Common myeloid progenitor, CD34-positive (primary cell): ENCODE measurements around the gene GNB1.

ENCODE experiments used
- CTCF ChIA-PET: fragments of 350-600 bp; sonication (Branson Sonifier 250); formaldehyde crosslinking; loops from one replicate; lab custom pipeline; 2021; ENCODE audit warnings: antibody characterized with exemption; lab: Charles Lee
- POLR2A ChIA-PET: fragments of 350-600 bp; sonication (Branson Sonifier 250); formaldehyde crosslinking; loops from one replicate; lab custom pipeline; 2021; ENCODE audit warnings: antibody characterized with exemption; lab: Charles Lee
- DNase-seq, 3 donors: peaks; one replicate each; pipeline versions ENCODE4 v3.0.0 to v3.0.0-alpha.2; 2013
- H3K27ac ChIP-seq, 2 experiments: 1 replicate in 1 of 2; 2 replicates in 1 of 2; pipeline ENCODE4 v1.7.0; 2013; ENCODE audit warnings: inconsistent platforms in 2 of 2, low read length in 2 of 2, mild to moderate bottlenecking in 2 of 2, low read depth in 1 of 2, moderate library complexity in 1 of 2; ENCODE audit not compliant: severe bottlenecking in 2 of 2, insufficient read depth in 1 of 2, poor library complexity in 1 of 2
- H3K27me3 ChIP-seq, 5 experiments: replicated peaks in 2 of 5; 1 replicate in 3 of 5; 2 replicates in 2 of 5; pipeline versions ENCODE4 v1.6.1 to v1.7.0; 2013; ENCODE audit warnings: low read length in 4 of 5, mild to moderate bottlenecking in 2 of 5, moderate library complexity in 2 of 5, inconsistent platforms in 1 of 5; ENCODE audit not compliant: insufficient read depth in 5 of 5, control insufficient read depth in 4 of 5
- H3K36me3 ChIP-seq, 4 experiments: 1 replicate in 2 of 4; 2 replicates in 2 of 4; pipeline versions ENCODE4 v1.6.1 to v1.7.0; 2013; ENCODE audit warnings: low read length in 3 of 4, control low read depth in 1 of 4, mild to moderate bottlenecking in 1 of 4; ENCODE audit not compliant: control insufficient read depth in 4 of 4, insufficient read depth in 4 of 4
- H3K4me1 ChIP-seq, 4 experiments: 1 replicate in 3 of 4; 2 replicates in 1 of 4; pipeline versions ENCODE4 v1.6.1 to v1.7.1; 2013; ENCODE audit warnings: low read length in 3 of 4, mild to moderate bottlenecking in 3 of 4, control low read depth in 1 of 4, inconsistent platforms in 1 of 4, moderate library complexity in 1 of 4; ENCODE audit not compliant: control insufficient read depth in 4 of 4, insufficient read depth in 4 of 4; ENCODE audit errors: control extremely low read depth in 1 of 4
- H3K4me3 ChIP-seq, 7 experiments: 1 replicate in 4 of 7; 2 replicates in 3 of 7; pipeline versions ENCODE4 v1.5.1 to v1.7.0; 2013; ENCODE audit warnings: mild to moderate bottlenecking in 7 of 7, low read length in 6 of 7, moderate library complexity in 6 of 7, inconsistent platforms in 2 of 7, low read depth in 2 of 7, control low read depth in 1 of 7; ENCODE audit not compliant: insufficient read depth in 4 of 7, control insufficient read depth in 1 of 7; ENCODE audit errors: extremely low read depth in 1 of 7
- H3K9me3 ChIP-seq, 5 experiments: 1 replicate in 4 of 5; 2 replicates in 1 of 5; pipeline versions ENCODE4 v1.6.1 to v1.7.1; 2013; ENCODE audit warnings: low read length in 4 of 5, mild to moderate bottlenecking in 2 of 5, inconsistent platforms in 1 of 5, low read depth in 1 of 5, moderate library complexity in 1 of 5; ENCODE audit not compliant: control insufficient read depth in 4 of 5, insufficient read depth in 2 of 5; ENCODE audit errors: control extremely low read depth in 1 of 5
- WGBS: methylation state at CpG from one replicate; pipeline ENCODE4 v1.1.5; 2013; ENCODE audit not compliant: insufficient coverage; 5-methylcytosine and 5-hydroxymethylcytosine counted together

GNB1 gene

GRCh38 chr1:1779691-1780597, 110.9 kb downstream of the GNB1 start:
- Histone ChIP-seq H3K4me1 (peaks cover 16 to 83% (median 75%) of the 10 kb centered on the region in 4 experiments), H3K4me3 (peak overlapping the region in 6 of 7 experiments; percentile 24 to 85 (median 51)), H3K27ac (peak overlapping the region; percentile 33 to 79), H3K36me3 (peaks cover 1 to 4% (median 4%) of the 10 kb centered on the region in 4 experiments), H3K9me3 (no peaks in the 10 kb centered on the region), H3K27me3 (no peaks in the 10 kb centered on the region)
- CTCF ChIA-PET: interaction anchor here (0.8 to 2.2 kb wide), 9 partner anchors 11 to 129 kb away, joined by 3 to 8 read pairs (median 4); no protein-coding TSS in a partner anchor
- peak; percentile 68 to 87 (median 82) for DNase-seq
- POLR2A ChIA-PET: interaction anchor here (0.9 to 1.4 kb wide), 2 partner anchors 65 to 129 kb away, joined by 4 to 5 read pairs; no protein-coding TSS in a partner anchor
- WGBS: 46% methylated on average over 13 of the region's 19 CpGs

- WGBS: 75% methylated on average over 6 of the region's 11 CpGs
- no peak for DNase-seq
- H3K4me3 ChIP-seq: peak overlapping the region; percentile 43 to 88 (median 84)
Measured at GRCh38 chr1:1779320-1779675, 111.6 kb downstream of the GNB1 start.

GRCh38 chr1:1778663-1779319, 112.1 kb downstream of the GNB1 start:
- H3K4me1 ChIP-seq: peaks cover 16 to 89% (median 75%) of the 10 kb centered on the region in 4 experiments
- H3K27ac ChIP-seq: peak overlapping the region in 1 of 2 experiments; percentile 79
- under 1% methylated on average over 45 of the region's 68 CpGs for WGBS
- ChIA-PET POLR2A (interaction anchor here (0.7 to 0.9 kb wide), 2 partner anchors 66 to 82 kb away, joined by 3 to 5 read pairs; no protein-coding TSS in a partner anchor), CTCF (interaction anchor here (1.1 to 2.2 kb wide), 4 partner anchors 21 to 130 kb away, joined by 4 to 6 read pairs (median 4); no protein-coding TSS in a partner anchor)
- no peaks in the 10 kb centered on the region for H3K36me3 ChIP-seq
- DNase-seq: peak; percentile 81 to 89 (median 88)
- no peaks in the 10 kb centered on the region for H3K9me3 ChIP-seq
- H3K4me3 ChIP-seq: peak overlapping the region; percentile 67 to 88 (median 84)
- no peaks in the 10 kb centered on the region for H3K27me3 ChIP-seq

More at GRCh38 chr1:1779320-1779675, 111.6 kb downstream of the GNB1 start:
- H3K27ac ChIP-seq: peak overlapping the region in 1 of 2 experiments; percentile 79
- H3K9me3 ChIP-seq: no peaks in the 10 kb centered on the region
- peaks cover 16 to 89% (median 75%) of the 10 kb centered on the region in 4 experiments for H3K4me1 ChIP-seq
- H3K36me3 ChIP-seq: no peaks in the 10 kb centered on the region
- ChIA-PET POLR2A (interaction anchor here (0.9 to 1.4 kb wide), 2 partner anchors 65 to 130 kb away, joined by 4 to 5 read pairs; no protein-coding TSS in a partner anchor), CTCF (interaction anchor here (1.1 to 2.2 kb wide), 5 partner anchors 10 to 130 kb away, joined by 4 to 8 read pairs (median 5); no protein-coding TSS in a partner anchor)
- no peaks in the 10 kb centered on the region for H3K27me3 ChIP-seq

- peak; percentile 46 to 65 (median 63) for DNase-seq
- Histone ChIP-seq H3K27me3 (no peaks in the 10 kb centered on the region), H3K36me3 (no peaks in the 10 kb centered on the region), H3K27ac (peak within 1 kb of the TSS; percentile 46 to 79), H3K9me3 (no peaks in the 10 kb centered on the region), H3K4me3 (peak within 1 kb of the TSS; percentile 67 to 88 (median 84)), H3K4me1 (peaks cover 16 to 84% (median 70%) of the 10 kb centered on the region in 4 experiments)
- POLR2A ChIA-PET: interaction anchor here (0.7 kb wide), 1 partner anchor 82 kb away, joined by 3 read pairs; no protein-coding TSS in a partner anchor
- 0% methylated on average over 90 of the region's 99 CpGs for WGBS
- CTCF ChIA-PET: interaction anchor here (1.1 to 2.8 kb wide), 3 partner anchors 12 to 20 kb away, joined by 3 to 18 read pairs (median 4); no protein-coding TSS in a partner anchor
Measured at GRCh38 chr1:1777950-1778662, 112.8 kb downstream of the GNB1 start, which contains the start of gene NADK. Gene NADK, minus strand, starts transcription at chr1:1778470. Its CDS starts 13,064 bp downstream, at chr1:1765406.

- H3K27ac ChIP-seq: peak overlapping the region; percentile 46 to 77
- 5% methylated on average over 4 of the region's 6 CpGs for WGBS
Measured at GRCh38 chr1:1777583-1777899, 113.3 kb downstream of the GNB1 start.

More at GRCh38 chr1:1777583-1777899, 113.3 kb downstream of the GNB1 start:
- no peak for DNase-seq
- H3K4me1 ChIP-seq: peaks cover 16 to 78% (median 65%) of the 10 kb centered on the region in 4 experiments
- no peaks in the 10 kb centered on the region for H3K27me3 ChIP-seq
- ChIA-PET CTCF (interaction anchor here (0.7 to 2.8 kb wide), 4 partner anchors 8 to 14 kb away, joined by 3 to 18 read pairs (median 3); no protein-coding TSS in a partner anchor), POLR2A (no interaction called here)
- H3K36me3 ChIP-seq: peaks cover 0 to 1% (median under 1%) of the 10 kb centered on the region in 4 experiments
- peak overlapping the region; percentile 67 to 88 (median 84) for H3K4me3 ChIP-seq
- no peaks in the 10 kb centered on the region for H3K9me3 ChIP-seq
